H1 (cell line): ENCODE measurements around the gene IGF1. TPM values are rescaled to one million over a fixed set of nuclear protein-coding genes. Genes with fewer than 3 reads are reported as not detected.

Source experiments
- CTCF ChIA-PET: fragments of 300-600 bp; sonication (Branson Sonifier 250); formaldehyde crosslinking; loops from one replicate; lab custom pipeline; 2021; ENCODE audit not compliant: partially characterized antibody; lab: Charles Lee
- POLR2A ChIA-PET: fragments of 300-600 bp; sonication (Branson Sonifier 250); formaldehyde crosslinking; loops from one replicate; lab custom pipeline; 2021; ENCODE audit warnings: inconsistent platforms; ENCODE audit not compliant: partially characterized antibody; lab: Charles Lee
- DNase-seq, 2 experiments: peaks; one replicate each; pipeline versions ENCODE4 v3.0.0 to v3.0.0-alpha.2; 2010 to 2022; ENCODE audit warnings: low spot score in 2 of 2, low read depth in 1 of 2, mixed read lengths in 1 of 2
- FAIRE-seq: peaks from 2 replicates; lab custom pipeline; 2011; peaks lifted over from hg19 to GRCh38; lab: Jason Lieb, UNC
- H2AFZ ChIP-seq: 2 replicates; pipeline ENCODE4 v1.8.1; 2012; ENCODE audit warnings: low read length, inconsistent platforms
- H2AK5ac ChIP-seq: 2 replicates; pipeline ENCODE4 v1.6.1; 2013; ENCODE audit warnings: low read depth, low read length
- H2BK120ac ChIP-seq: replicated peaks from 2 replicates; pipeline ENCODE3; 2013; ENCODE audit warnings: low read depth, low read length, inconsistent platforms
- H2BK12ac ChIP-seq: 2 replicates; pipeline ENCODE4 v1.6.1; 2013; ENCODE audit warnings: low read depth, low read length
- H2BK15ac ChIP-seq: 2 replicates; pipeline ENCODE4 v1.6.1; 2013; ENCODE audit warnings: low read length
- H2BK20ac ChIP-seq: 2 replicates; pipeline ENCODE4 v1.6.1; 2013; ENCODE audit warnings: low read length
- H2BK5ac ChIP-seq: 2 replicates; pipeline ENCODE4 v1.6.1; 2013; ENCODE audit warnings: low read depth, low read length
- H3K14ac ChIP-seq: 2 replicates; pipeline ENCODE4 v1.6.1; 2013; ENCODE audit warnings: inconsistent platforms; ENCODE audit not compliant: insufficient read length
- H3K18ac ChIP-seq: 2 replicates; pipeline ENCODE4 v1.6.1; 2013; ENCODE audit warnings: low read length; ENCODE audit errors: extremely low read depth
- H3K23ac ChIP-seq: 2 replicates; pipeline ENCODE4 v1.6.1; 2013; ENCODE audit warnings: inconsistent platforms; ENCODE audit not compliant: insufficient read length
- H3K23me2 ChIP-seq: 2 replicates; pipeline ENCODE4 v1.6.1; 2013; ENCODE audit warnings: low read depth, low read length
- H3K27ac ChIP-seq: 2 replicates; pipeline ENCODE4 v1.6.1; 2011; ENCODE audit warnings: low read depth, low read length, inconsistent platforms
- H3K27me3 ChIP-seq, 4 experiments: replicated peaks in 1 of 4; 1 replicate in 1 of 4; 2 replicates in 3 of 4; pipeline versions ENCODE4 v1.6.1 to v1.8.1; 2011 to 2013; ENCODE audit warnings: low read length in 3 of 4, mild to moderate bottlenecking in 3 of 4, inconsistent platforms in 2 of 4, mixed read lengths in 2 of 4, moderate library complexity in 1 of 4; ENCODE audit not compliant: control insufficient read depth in 3 of 4, insufficient read depth in 3 of 4; ENCODE audit errors: extremely low read depth in 1 of 4
- H3K36me3 ChIP-seq, 4 experiments: 2 replicates each; pipeline versions ENCODE4 v1.6.1 to v1.8.1; 2011 to 2013; ENCODE audit warnings: mild to moderate bottlenecking in 4 of 4, low read length in 3 of 4, moderate library complexity in 2 of 4, control low read depth in 1 of 4, inconsistent platforms in 1 of 4; ENCODE audit not compliant: insufficient read depth in 4 of 4, control insufficient read depth in 2 of 4
- H3K4ac ChIP-seq: replicated peaks from 2 replicates; pipeline ENCODE3; 2013; ENCODE audit warnings: low read length, low read depth, mixed read lengths, inconsistent platforms; ENCODE audit not compliant: insufficient read length
- H3K4me1 ChIP-seq, 4 experiments: replicated peaks in 1 of 4; 1 replicate in 1 of 4; 2 replicates in 3 of 4; pipeline versions ENCODE4 v1.6.1 to v1.8.1; 2011 to 2013; ENCODE audit warnings: low read length in 3 of 4, inconsistent platforms in 2 of 4, mixed read lengths in 1 of 4; ENCODE audit not compliant: insufficient read depth in 4 of 4, control insufficient read depth in 3 of 4
- H3K4me2 ChIP-seq, 2 experiments: 2 replicates each; pipeline versions ENCODE4 v1.6.1 to v1.8.1; 2011 to 2013; ENCODE audit warnings: low read depth in 2 of 2, low read length in 2 of 2, control low read depth in 1 of 2, inconsistent platforms in 1 of 2, mild to moderate bottlenecking in 1 of 2; ENCODE audit not compliant: insufficient read depth in 1 of 2
- H3K4me3 ChIP-seq, 4 experiments: fragments of 200-600, 300-600 bp in 1 of 4; sonication (generic), shearing (Covaris generic), sonication (Bioruptor Twin) in 1 of 4; 2 replicates each; pipeline versions ENCODE4 v1.5.1 to v1.8.1; 2011 to 2016; ENCODE audit warnings: low read length in 4 of 4, low read depth in 3 of 4, control low read depth in 2 of 4, inconsistent platforms in 2 of 4, mild to moderate bottlenecking in 2 of 4, mixed read lengths in 1 of 4, moderate library complexity in 1 of 4; ENCODE audit not compliant: insufficient read depth in 2 of 4; ENCODE audit errors: extremely low read depth in 1 of 4
- H3K56ac ChIP-seq: replicated peaks from 2 replicates; pipeline ENCODE3; 2013; ENCODE audit warnings: low read depth, mild to moderate bottlenecking, mixed read lengths, low read length, inconsistent platforms; ENCODE audit not compliant: insufficient read length
- H3K79me1 ChIP-seq: 2 replicates; pipeline ENCODE4 v1.6.1; 2013; ENCODE audit warnings: low read depth, low read length, control low read depth
- H3K79me2 ChIP-seq, 2 experiments: 2 replicates each; pipeline versions ENCODE4 v1.6.1 to v1.8.1; 2012 to 2013; ENCODE audit warnings: low read length in 2 of 2, mild to moderate bottlenecking in 2 of 2, inconsistent platforms in 1 of 2; ENCODE audit not compliant: insufficient read depth in 2 of 2, control insufficient read depth in 1 of 2
- H3K9ac ChIP-seq, 4 experiments: replicated peaks in 1 of 4; 1 replicate in 1 of 4; 2 replicates in 3 of 4; pipeline versions ENCODE4 v1.6.1 to v1.8.1; 2011 to 2013; ENCODE audit warnings: low read depth in 3 of 4, low read length in 3 of 4, control low read depth in 2 of 4, mild to moderate bottlenecking in 2 of 4, moderate library complexity in 2 of 4, inconsistent platforms in 1 of 4; ENCODE audit errors: extremely low read depth in 1 of 4
- H3K9me3 ChIP-seq, 2 experiments: 2 replicates each; pipeline versions ENCODE4 v1.6.1 to v1.8.1; 2012 to 2013; ENCODE audit warnings: mild to moderate bottlenecking in 2 of 2, moderate library complexity in 2 of 2, control low read depth in 1 of 2, inconsistent platforms in 1 of 2, low read depth in 1 of 2, low read length in 1 of 2, mixed read lengths in 1 of 2; ENCODE audit not compliant: insufficient read depth in 2 of 2
- H4K20me1 ChIP-seq, 2 experiments: replicated peaks in 1 of 2; 2 replicates each; pipeline versions ENCODE3 to v1.8.1; 2011 to 2013; ENCODE audit warnings: inconsistent platforms in 2 of 2, low read length in 2 of 2, mild to moderate bottlenecking in 1 of 2; ENCODE audit not compliant: insufficient read depth in 2 of 2, control insufficient read depth in 1 of 2
- H4K5ac ChIP-seq: 2 replicates; pipeline ENCODE4 v1.6.1; 2013; ENCODE audit warnings: low read length, low read depth, mixed read lengths, inconsistent platforms; ENCODE audit not compliant: insufficient read length
- H4K8ac ChIP-seq: 2 replicates; pipeline ENCODE4 v1.8.0; 2013; ENCODE audit warnings: mild to moderate bottlenecking, moderate library complexity, low read length, inconsistent platforms; ENCODE audit not compliant: insufficient read depth; ENCODE audit errors: extremely low read depth
- H4K91ac ChIP-seq: replicated peaks from 2 replicates; pipeline ENCODE3; 2013; ENCODE audit warnings: low read length, mixed read lengths, inconsistent platforms; ENCODE audit not compliant: insufficient read length
- BACH1 ChIP-seq: IDR thresholded peaks from 2 replicates; pipeline ENCODE4 v1.6.1; 2012; ENCODE audit warnings: low read length, improper control_type of control experiment
- CHD1 ChIP-seq: IDR thresholded peaks from 2 replicates; pipeline ENCODE4 v1.6.1; 2012; ENCODE audit warnings: low read depth, low read length, improper control_type of control experiment
- POU5F1 ChIP-seq: IDR thresholded peaks from 2 replicates; pipeline ENCODE4 v1.6.1; 2011; ENCODE audit warnings: low read depth, mild to moderate bottlenecking, low read length, moderate library complexity
- WGBS, 2 experiments: shearing (Covaris generic) in 1 of 2; methylation state at CpG; one replicate each; pipeline versions ENCODE4 v1.1.6 to v1.1.7; 2013 to 2015; ENCODE audit warnings: low lambda C conversion rate in 2 of 2, mixed read lengths in 2 of 2, inconsistent platforms in 1 of 2, low coverage in 1 of 2, missing lambda C conversion rate in 1 of 2; ENCODE audit not compliant: insufficient replicate concordance in 2 of 2, insufficient coverage in 1 of 2, insufficient read length in 1 of 2; ENCODE audit errors: extremely low coverage in 1 of 2, missing lambda C conversion rate in 1 of 2; 5-methylcytosine and 5-hydroxymethylcytosine counted together
- polyA plus RNA-seq, 7 experiments: library from polyadenylated mRNA; depleted of rRNA in 3 of 7; stranded (reverse) in 5 of 7; unstranded in 2 of 7; fragments of >200 nt in 5 of 7; fragments of 200-250 nt in 2 of 7; gene quantifications; 1 replicate in 5 of 7; 2 replicates in 1 of 7; 4 replicates in 1 of 7; pipeline versions ENCODE4 v1.2.1 to v1.2.3, GENCODE V29; 2011 to 2013; ENCODE audit warnings: missing spikeins in 2 of 7, mixed read lengths in 2 of 7
- total RNA-seq: library from RNA; stranded (reverse); fragmentation: NEBNext Ultra II Directional; extraction: Animal tissue kit (Norgen Biotek cat#: 25700); gene quantifications from 2 replicates; pipeline ENCODE4 v1.2.1, GENCODE V29; 2021
- TF ChIP-seq, protein P1 (sequence below): IDR thresholded peaks from 2 replicates; pipeline ENCODE4 v1.6.1; 2012; ENCODE audit warnings: inconsistent platforms

Gene IGF1
- total and polyA plus RNA-seq, 2 of the 8 experiments (the other 6 are each of a cell fraction or from before 2014, with no cell fraction given), result not detected

DNA sequence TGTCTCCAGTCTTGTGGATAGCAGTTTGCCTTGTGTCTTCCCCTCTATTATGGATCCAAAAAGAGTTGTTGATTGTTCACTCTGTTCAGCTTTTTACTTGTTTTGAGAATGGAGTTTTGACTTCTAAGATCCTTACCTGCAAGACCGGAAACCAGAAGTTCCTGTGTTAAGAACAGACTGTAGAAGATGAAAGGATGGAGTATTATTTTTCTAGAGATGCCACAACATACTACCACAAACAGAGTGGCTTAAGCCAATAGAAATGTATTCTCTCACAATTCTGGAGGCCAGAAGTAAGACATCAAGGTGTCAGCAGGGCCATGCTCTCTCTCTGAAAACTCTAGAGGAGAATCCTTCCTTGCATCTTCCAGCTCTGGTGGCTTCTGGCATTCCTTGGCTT is 95.0 kb downstream of the IGF1 start:
- FAIRE-seq, result no peak

More for the DNA sequence above, 95.0 kb downstream of the IGF1 start:
- 94% methylated on average over 1 of the region's 1 CpG; no CpG with 5 or more reads in 1 of the 2 experiments for WGBS, 2 experiments
- ChIA-PET CTCF (interaction anchor here (0.8 kb wide), 1 partner anchor 19 kb away, joined by 3 read pairs; no protein-coding TSS in a partner anchor), POLR2A (no interaction called here)
- H3K18ac ChIP-seq, result no peak overlapping the region
- no peaks in the 10 kb centered on the region for H3K9me3 ChIP-seq
- no peak overlapping the region for H4K91ac ChIP-seq
- no peak overlapping the region for H2BK20ac ChIP-seq
- no peaks in the 10 kb centered on the region for H4K20me1 ChIP-seq
- no peak overlapping the region for H4K8ac ChIP-seq
- no peak overlapping the region for H2BK5ac ChIP-seq
- DNase-seq, result no peak
- H4K5ac ChIP-seq, result no peak overlapping the region
- no peaks in the 10 kb centered on the region for H3K79me2 ChIP-seq
- H3K27me3 ChIP-seq, result no peaks in the 10 kb centered on the region
- no peak overlapping the region for H3K4ac ChIP-seq
- H3K4me3 ChIP-seq, result no peak overlapping the region
- H2AK5ac ChIP-seq, result no peak overlapping the region
- H3K4me2 ChIP-seq, result no peak overlapping the region
- no peaks in the 10 kb centered on the region for H3K4me1 ChIP-seq
- no peak overlapping the region for H2BK15ac ChIP-seq
- H3K9ac ChIP-seq, result no peak overlapping the region
- no peak overlapping the region for H3K27ac ChIP-seq
- no peaks in the 10 kb centered on the region for H3K36me3 ChIP-seq
- no peaks in the 10 kb centered on the region for H3K23me2 ChIP-seq
- H3K56ac ChIP-seq, result no peak overlapping the region
- no peak overlapping the region for H2AFZ ChIP-seq
- no peaks in the 10 kb centered on the region for H3K79me1 ChIP-seq
- H3K23ac ChIP-seq, result no peak overlapping the region
- TF ChIP-seq, protein P1, sequence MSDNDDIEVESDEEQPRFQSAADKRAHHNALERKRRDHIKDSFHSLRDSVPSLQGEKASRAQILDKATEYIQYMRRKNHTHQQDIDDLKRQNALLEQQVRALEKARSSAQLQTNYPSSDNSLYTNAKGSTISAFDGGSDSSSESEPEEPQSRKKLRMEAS, result no peak
- no peak for TF ChIP-seq CHD1
- no peak for TF ChIP-seq POU5F1
- TF ChIP-seq BACH1, result no peak
- no peak overlapping the region for H2BK12ac ChIP-seq
- no peak overlapping the region for H2BK120ac ChIP-seq
- no peak overlapping the region for H3K14ac ChIP-seq
